Fibroblast of skin of back (primary cell): ENCODE data around the gene NEB.
"Not testable (repeated sequence)": the region's sequence is repeated elsewhere in the genome, so short reads cannot be mapped to it uniquely, and the experiment has no call there.

Experiments
- DNase-seq: peaks from one replicate; pipeline ENCODE4 v3.0.0-alpha.2; 2013

Gene NEB

GRCh38 chr2:151650456-151650855, 83.8 kb downstream of the NEB start:
- DNase-seq, result no peak

GRCh38 chr2:151649966-151650365, 84.3 kb downstream of the NEB start:
- DNase-seq, result no peak

GRCh38 chr2:151649400-151649799, 84.9 kb downstream of the NEB start:
- no peak for DNase-seq

GRCh38 chr2:151646512-151646911, 87.8 kb downstream of the NEB start:
- not testable (repeated sequence) for DNase-seq

GRCh38 chr2:151644580-151644979, 89.7 kb downstream of the NEB start:
- DNase-seq, result no peak

GRCh38 chr2:151641895-151642294, 92.4 kb downstream of the NEB start:
- DNase-seq, result not testable (repeated sequence)

- DNase-seq, result no peak
Measured at GRCh38 chr2:151640087-151640486, 94.2 kb downstream of the NEB start.

GRCh38 chr2:151638990-151639389, 95.3 kb downstream of the NEB start:
- DNase-seq, result no peak

- no peak for DNase-seq
Measured at GRCh38 chr2:151638191-151638933, 95.9 kb downstream of the NEB start.

GRCh38 chr2:151637271-151637781, 97.0 kb downstream of the NEB start:
- DNase-seq, result no peak

GRCh38 chr2:151634736-151635467, 99.4 kb downstream of the NEB start:
- DNase-seq, result peak; percentile 54

- peak; percentile 30 for DNase-seq
Measured at GRCh38 chr2:151632993-151633565, 101.2 kb downstream of the NEB start.

GRCh38 chr2:151630372-151630771, 103.9 kb downstream of the NEB start:
- no peak for DNase-seq

GRCh38 chr2:151627353-151627752, 106.9 kb downstream of the NEB start:
- DNase-seq, result no peak

GRCh38 chr2:151624271-151624670, 110.0 kb downstream of the NEB start:
- DNase-seq, result no peak

- DNase-seq, result peak; percentile 42
Measured at GRCh38 chr2:151623631-151624030, 110.6 kb downstream of the NEB start.

- DNase-seq, result no peak
Measured at GRCh38 chr2:151620761-151621160, 113.5 kb downstream of the NEB start.

GRCh38 chr2:151619337-151619989, 114.8 kb downstream of the NEB start:
- no peak for DNase-seq

- no peak for DNase-seq
Measured at GRCh38 chr2:151616760-151617339, 117.4 kb downstream of the NEB start.

GRCh38 chr2:151614606-151615306, 119.5 kb downstream of the NEB start:
- DNase-seq, result no peak

- DNase-seq, result no peak
Measured at GRCh38 chr2:151614159-151614558, 120.1 kb downstream of the NEB start.

- DNase-seq, result no peak
Measured at GRCh38 chr2:151611351-151611750, 122.9 kb downstream of the NEB start.
